ENCODE results near the gene EHMT1. TPM values are rescaled to one million over a fixed set of nuclear protein-coding genes. Genes with fewer than 3 reads are reported as not detected.

Gene EHMT1
- total RNA-seq, 1 experiment from 2014 or later: 63.9 TPM

DNA sequence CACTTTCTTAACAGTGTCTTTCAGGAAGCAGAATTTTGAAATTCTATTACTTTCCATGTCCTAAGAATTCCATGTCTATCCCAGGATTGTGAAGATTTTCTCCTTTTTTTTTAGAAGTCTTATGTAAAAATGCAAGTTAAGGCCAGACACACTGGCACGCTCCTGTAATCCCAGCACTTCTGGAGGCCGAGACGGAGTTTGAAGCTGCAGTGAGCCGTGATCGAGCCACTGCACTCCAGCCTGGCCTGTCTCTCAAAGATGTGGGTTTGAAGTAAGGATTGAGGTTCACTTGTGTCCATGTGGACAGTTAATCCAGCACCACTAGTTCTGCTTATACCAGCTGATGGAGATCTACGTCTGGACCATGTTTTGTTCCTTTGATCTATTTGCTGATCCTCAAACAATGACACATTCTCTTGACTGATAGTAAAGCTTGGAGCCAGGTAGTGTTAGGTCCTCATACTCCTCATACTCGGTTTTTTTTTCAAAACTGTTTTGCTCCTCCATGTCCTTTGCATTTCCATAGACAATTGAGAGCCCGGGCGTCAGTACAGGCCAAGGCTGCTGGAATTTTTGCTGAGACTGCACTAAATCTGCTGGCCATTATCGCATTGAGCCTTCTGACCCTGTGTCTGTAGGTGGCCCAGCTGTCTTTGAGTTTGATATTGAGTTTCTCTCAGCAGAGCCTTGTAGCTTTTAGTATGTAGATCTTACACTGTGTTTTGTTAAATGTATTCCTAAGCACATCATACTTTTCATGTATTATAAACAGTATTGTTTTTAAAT, 205.4 kb downstream of the EHMT1 start:
- CTCF ChIA-PET: no interaction called here
- no peaks in the 10 kb centered on the region for H3K27me3 ChIP-seq (ENCODE audit: control insufficient read depth, insufficient read depth, low read length)
- in situ Hi-C loops (cut with HindIII; ENCODE audit: low pct_unique_long_range_greater_than_20kb, low sequenced_read_pairs) (no loop called here), intact Hi-C loops (cut with micrococcal nuclease; ENCODE audit: unreplicated experiment) (no loop called here)
- no peak overlapping the region for H3K27ac ChIP-seq (ENCODE audit: low read length)
- H3K36me3 ChIP-seq (ENCODE audit: control insufficient read depth, insufficient read depth, low read length): no peaks in the 10 kb centered on the region
- no peaks in the 10 kb centered on the region for H3K9me3 ChIP-seq (ENCODE audit: control insufficient read depth, insufficient read depth, low read depth, low read length)
- TF ChIP-seq SIN3A (IDR thresholded peaks at IDR 0.05; ENCODE audit: borderline replicate concordance, insufficient read depth, low read depth, low read length) (no peak), TCF7L2 (IDR thresholded peaks at IDR 0.05; ENCODE audit: low read depth, low read length) (no peak), POLR2AphosphoS5 (IDR thresholded peaks at IDR 0.05; ENCODE audit: low read depth, low read length) (no peak)
- TF ChIP-seq, protein P1, sequence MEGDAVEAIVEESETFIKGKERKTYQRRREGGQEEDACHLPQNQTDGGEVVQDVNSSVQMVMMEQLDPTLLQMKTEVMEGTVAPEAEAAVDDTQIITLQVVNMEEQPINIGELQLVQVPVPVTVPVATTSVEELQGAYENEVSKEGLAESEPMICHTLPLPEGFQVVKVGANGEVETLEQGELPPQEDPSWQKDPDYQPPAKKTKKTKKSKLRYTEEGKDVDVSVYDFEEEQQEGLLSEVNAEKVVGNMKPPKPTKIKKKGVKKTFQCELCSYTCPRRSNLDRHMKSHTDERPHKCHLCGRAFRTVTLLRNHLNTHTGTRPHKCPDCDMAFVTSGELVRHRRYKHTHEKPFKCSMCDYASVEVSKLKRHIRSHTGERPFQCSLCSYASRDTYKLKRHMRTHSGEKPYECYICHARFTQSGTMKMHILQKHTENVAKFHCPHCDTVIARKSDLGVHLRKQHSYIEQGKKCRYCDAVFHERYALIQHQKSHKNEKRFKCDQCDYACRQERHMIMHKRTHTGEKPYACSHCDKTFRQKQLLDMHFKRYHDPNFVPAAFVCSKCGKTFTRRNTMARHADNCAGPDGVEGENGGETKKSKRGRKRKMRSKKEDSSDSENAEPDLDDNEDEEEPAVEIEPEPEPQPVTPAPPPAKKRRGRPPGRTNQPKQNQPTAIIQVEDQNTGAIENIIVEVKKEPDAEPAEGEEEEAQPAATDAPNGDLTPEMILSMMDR (IDR thresholded peaks at IDR 0.05): no peak
- TF ChIP-seq, protein P2, sequence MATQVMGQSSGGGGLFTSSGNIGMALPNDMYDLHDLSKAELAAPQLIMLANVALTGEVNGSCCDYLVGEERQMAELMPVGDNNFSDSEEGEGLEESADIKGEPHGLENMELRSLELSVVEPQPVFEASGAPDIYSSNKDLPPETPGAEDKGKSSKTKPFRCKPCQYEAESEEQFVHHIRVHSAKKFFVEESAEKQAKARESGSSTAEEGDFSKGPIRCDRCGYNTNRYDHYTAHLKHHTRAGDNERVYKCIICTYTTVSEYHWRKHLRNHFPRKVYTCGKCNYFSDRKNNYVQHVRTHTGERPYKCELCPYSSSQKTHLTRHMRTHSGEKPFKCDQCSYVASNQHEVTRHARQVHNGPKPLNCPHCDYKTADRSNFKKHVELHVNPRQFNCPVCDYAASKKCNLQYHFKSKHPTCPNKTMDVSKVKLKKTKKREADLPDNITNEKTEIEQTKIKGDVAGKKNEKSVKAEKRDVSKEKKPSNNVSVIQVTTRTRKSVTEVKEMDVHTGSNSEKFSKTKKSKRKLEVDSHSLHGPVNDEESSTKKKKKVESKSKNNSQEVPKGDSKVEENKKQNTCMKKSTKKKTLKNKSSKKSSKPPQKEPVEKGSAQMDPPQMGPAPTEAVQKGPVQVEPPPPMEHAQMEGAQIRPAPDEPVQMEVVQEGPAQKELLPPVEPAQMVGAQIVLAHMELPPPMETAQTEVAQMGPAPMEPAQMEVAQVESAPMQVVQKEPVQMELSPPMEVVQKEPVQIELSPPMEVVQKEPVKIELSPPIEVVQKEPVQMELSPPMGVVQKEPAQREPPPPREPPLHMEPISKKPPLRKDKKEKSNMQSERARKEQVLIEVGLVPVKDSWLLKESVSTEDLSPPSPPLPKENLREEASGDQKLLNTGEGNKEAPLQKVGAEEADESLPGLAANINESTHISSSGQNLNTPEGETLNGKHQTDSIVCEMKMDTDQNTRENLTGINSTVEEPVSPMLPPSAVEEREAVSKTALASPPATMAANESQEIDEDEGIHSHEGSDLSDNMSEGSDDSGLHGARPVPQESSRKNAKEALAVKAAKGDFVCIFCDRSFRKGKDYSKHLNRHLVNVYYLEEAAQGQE (IDR thresholded peaks at IDR 0.05; ENCODE audit: insufficient read depth in 1 of 2, low read depth in 2 of 2, low read length in 1 of 2): no peak
- no peaks in the 10 kb centered on the region for H3K4me1 ChIP-seq (ENCODE audit: control insufficient read depth, insufficient read depth, low read length)
- ATAC-seq (no peak), DNase-seq (ENCODE audit: low read depth, low spot score) (no peak)
- POLR2A ChIA-PET: interaction anchor here (0.6 kb wide), 1 partner anchor 206 kb away, joined by 4 read pairs; no protein-coding TSS in a partner anchor
- no peak overlapping the region for H3K4me3 ChIP-seq (ENCODE audit: low read depth in 2 of 2, low read length in 2 of 2)
- no TSS peak for BruUV-seq (replicated peaks)

DNA sequence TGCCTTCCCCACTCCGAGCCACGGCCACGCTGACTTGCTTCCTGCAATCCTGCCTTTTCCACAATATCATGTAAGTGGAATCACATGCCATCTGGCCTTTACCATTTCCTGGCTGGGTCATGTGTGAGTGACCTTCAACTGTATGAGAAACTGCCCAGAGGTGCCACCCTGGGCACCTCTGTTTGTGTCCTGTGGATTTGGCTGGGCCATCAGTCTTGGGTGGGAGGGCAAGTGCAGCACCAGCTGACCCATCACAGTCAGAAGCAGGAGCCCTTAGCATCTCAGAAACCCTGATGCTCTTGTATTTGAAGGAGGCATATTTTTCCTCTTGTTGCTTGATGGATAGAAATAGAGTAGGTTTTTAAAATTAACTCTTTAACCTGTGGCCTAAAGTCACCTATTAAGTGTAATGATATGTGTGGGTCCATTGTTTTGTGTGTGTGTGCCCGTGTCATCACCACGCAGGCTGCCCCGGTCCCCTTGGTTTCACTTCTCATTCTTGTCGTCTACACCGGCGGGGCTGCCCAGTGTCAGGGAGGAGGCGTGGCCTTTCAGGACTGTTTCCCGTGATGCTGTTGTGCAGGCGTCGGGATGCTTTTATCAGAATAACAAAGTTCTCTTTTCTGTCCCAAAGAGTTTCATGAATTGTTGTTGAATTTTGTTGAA, 206.7 kb downstream of the EHMT1 start:
- ATAC-seq (no peak), DNase-seq (ENCODE audit: low read depth, low spot score) (no peak)
- intact Hi-C loops (cut with micrococcal nuclease; ENCODE audit: unreplicated experiment) (no loop called here), in situ Hi-C loops (cut with HindIII; ENCODE audit: low pct_unique_long_range_greater_than_20kb, low sequenced_read_pairs) (no loop called here)
- ChIA-PET CTCF (no interaction called here), POLR2A (no interaction called here)
- Histone ChIP-seq H3K27ac (ENCODE audit: low read length) (no peak overlapping the region), H3K9me3 (ENCODE audit: control insufficient read depth, insufficient read depth, low read depth, low read length) (no peaks in the 10 kb centered on the region), H3K27me3 (ENCODE audit: control insufficient read depth, insufficient read depth, low read length) (no peaks in the 10 kb centered on the region), H3K4me3 (ENCODE audit: low read depth in 2 of 2, low read length in 2 of 2) (no peak overlapping the region), H3K4me1 (ENCODE audit: control insufficient read depth, insufficient read depth, low read length) (no peaks in the 10 kb centered on the region), H3K36me3 (ENCODE audit: control insufficient read depth, insufficient read depth, low read length) (no peaks in the 10 kb centered on the region)
- TSS peak; percentile 38 for BruUV-seq (replicated peaks)
- TF ChIP-seq POLR2AphosphoS5 (IDR thresholded peaks at IDR 0.05; ENCODE audit: low read depth, low read length) (no peak), SIN3A (IDR thresholded peaks at IDR 0.05; ENCODE audit: borderline replicate concordance, insufficient read depth, low read depth, low read length) (no peak), TCF7L2 (IDR thresholded peaks at IDR 0.05; ENCODE audit: low read depth, low read length) (no peak)
- TF ChIP-seq, protein P2 (IDR thresholded peaks at IDR 0.05; ENCODE audit: insufficient read depth in 1 of 2, low read depth in 2 of 2, low read length in 1 of 2): no peak
- TF ChIP-seq, protein P1 (IDR thresholded peaks at IDR 0.05): no peak

Measured in Panc1 (cell line).